ENCODE data around the gene CPA3. TPM values are rescaled to one million over a fixed set of nuclear protein-coding genes. Genes with fewer than 3 reads are reported as not detected.

CPA3 gene
- total RNA-seq, 4 donors from 2014 or later = 1.8 to 4.4 (median 2.4) TPM

- no peak overlapping the region for H3K27ac ChIP-seq
- DNase-seq (ENCODE audit: low spot score in 2 of 2) = no peak
- no peaks in the 10 kb centered on the region for H3K36me3 ChIP-seq
- no peak overlapping the region for H3K4me3 ChIP-seq
- no peaks in the 10 kb centered on the region for H3K27me3 ChIP-seq
- no peaks in the 10 kb centered on the region for H3K9me3 ChIP-seq
- 0% methylated on average over 1 of the region's 1 CpG for WGBS
- TF ChIP-seq EP300 (IDR thresholded peaks at IDR 0.05) = no peak
- no peak for TF ChIP-seq POLR2AphosphoS5 (IDR thresholded peaks at IDR 0.05)
- no peak for TF ChIP-seq POLR2A (IDR thresholded peaks at IDR 0.05)
- TF ChIP-seq, protein P1, sequence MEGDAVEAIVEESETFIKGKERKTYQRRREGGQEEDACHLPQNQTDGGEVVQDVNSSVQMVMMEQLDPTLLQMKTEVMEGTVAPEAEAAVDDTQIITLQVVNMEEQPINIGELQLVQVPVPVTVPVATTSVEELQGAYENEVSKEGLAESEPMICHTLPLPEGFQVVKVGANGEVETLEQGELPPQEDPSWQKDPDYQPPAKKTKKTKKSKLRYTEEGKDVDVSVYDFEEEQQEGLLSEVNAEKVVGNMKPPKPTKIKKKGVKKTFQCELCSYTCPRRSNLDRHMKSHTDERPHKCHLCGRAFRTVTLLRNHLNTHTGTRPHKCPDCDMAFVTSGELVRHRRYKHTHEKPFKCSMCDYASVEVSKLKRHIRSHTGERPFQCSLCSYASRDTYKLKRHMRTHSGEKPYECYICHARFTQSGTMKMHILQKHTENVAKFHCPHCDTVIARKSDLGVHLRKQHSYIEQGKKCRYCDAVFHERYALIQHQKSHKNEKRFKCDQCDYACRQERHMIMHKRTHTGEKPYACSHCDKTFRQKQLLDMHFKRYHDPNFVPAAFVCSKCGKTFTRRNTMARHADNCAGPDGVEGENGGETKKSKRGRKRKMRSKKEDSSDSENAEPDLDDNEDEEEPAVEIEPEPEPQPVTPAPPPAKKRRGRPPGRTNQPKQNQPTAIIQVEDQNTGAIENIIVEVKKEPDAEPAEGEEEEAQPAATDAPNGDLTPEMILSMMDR (IDR thresholded peaks at IDR 0.05) = peak; percentile 70 to 75
- H3K4me1 ChIP-seq = no peaks in the 10 kb centered on the region
Measured at GRCh38 chr3:148861277-148861869, 3.7 kb upstream of the CPA3 start.

- Histone ChIP-seq H3K36me3 (no peaks in the 10 kb centered on the region), H3K9me3 (no peaks in the 10 kb centered on the region), H3K27ac (no peak overlapping the region), H3K4me1 (no peaks in the 10 kb centered on the region), H3K27me3 (no peaks in the 10 kb centered on the region), H3K4me3 (no peak overlapping the region)
- WGBS = 63% methylated on average over 4 of the region's 4 CpGs
- no peak for DNase-seq (ENCODE audit: low spot score in 2 of 2)
- TF ChIP-seq POLR2AphosphoS5 (IDR thresholded peaks at IDR 0.05) (no peak), EP300 (IDR thresholded peaks at IDR 0.05) (no peak), POLR2A (IDR thresholded peaks at IDR 0.05) (no peak)
- TF ChIP-seq, protein P1 (IDR thresholded peaks at IDR 0.05) = no peak
Measured at GRCh38 chr3:148863297-148863696, 1.8 kb upstream of the CPA3 start.

DNA sequence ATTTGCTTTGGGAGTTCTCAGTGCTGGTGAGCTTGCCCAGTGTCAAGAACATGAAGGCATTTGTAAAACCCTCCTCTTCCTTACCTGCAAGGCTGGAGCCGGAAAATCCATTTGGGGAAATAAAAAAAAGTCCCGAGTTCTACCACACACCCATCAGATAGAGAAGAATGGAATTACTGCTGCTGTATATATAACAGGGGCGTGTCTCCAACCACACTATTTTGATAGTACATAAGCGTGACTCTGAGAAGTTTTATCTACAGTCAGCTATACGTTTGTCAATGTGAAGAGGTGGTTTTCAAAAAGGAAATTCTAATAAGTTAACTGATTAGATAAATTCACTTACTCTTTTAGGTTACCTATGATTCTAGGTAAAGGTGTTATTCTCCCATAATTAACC, 1.3 kb upstream of the CPA3 start:
- no peak for DNase-seq (ENCODE audit: low spot score in 2 of 2)
- Histone ChIP-seq H3K4me3 (no peak overlapping the region), H3K27ac (no peak overlapping the region), H3K27me3 (no peaks in the 10 kb centered on the region), H3K4me1 (no peaks in the 10 kb centered on the region), H3K36me3 (no peaks in the 10 kb centered on the region), H3K9me3 (no peaks in the 10 kb centered on the region)
- WGBS = 71% methylated on average over 5 of the region's 5 CpGs
- TF ChIP-seq POLR2AphosphoS5 (IDR thresholded peaks at IDR 0.05) (no peak), EP300 (IDR thresholded peaks at IDR 0.05) (no peak), POLR2A (IDR thresholded peaks at IDR 0.05) (no peak)
- TF ChIP-seq, protein P1 (IDR thresholded peaks at IDR 0.05) = no peak

DNA sequence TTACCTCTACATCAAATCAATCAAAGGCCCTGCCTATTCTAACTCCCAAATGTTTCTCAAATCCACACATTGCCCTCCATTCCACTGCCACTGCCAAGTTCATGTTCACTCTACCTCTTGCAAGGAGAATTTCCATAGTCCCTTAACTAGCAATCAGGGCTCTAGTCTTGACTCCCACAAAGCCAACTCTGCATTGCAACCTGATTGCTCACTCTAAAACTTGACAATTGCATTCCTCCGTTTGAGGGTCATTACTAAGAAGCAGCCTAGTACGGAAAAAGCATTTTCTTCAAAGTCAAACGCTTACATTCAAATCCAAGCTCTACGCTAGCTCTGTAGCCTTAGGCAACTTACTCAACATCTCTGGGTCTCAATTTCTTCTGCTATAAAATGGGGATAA, 1.2 kb downstream of the CPA3 start:
- no peak overlapping the region for H3K27ac ChIP-seq
- 92% methylated on average over 4 of the region's 4 CpGs for WGBS
- no peaks in the 10 kb centered on the region for H3K4me1 ChIP-seq
- H3K36me3 ChIP-seq = no peaks in the 10 kb centered on the region
- no peaks in the 10 kb centered on the region for H3K9me3 ChIP-seq
- TF ChIP-seq POLR2AphosphoS5 (IDR thresholded peaks at IDR 0.05) (no peak), EP300 (IDR thresholded peaks at IDR 0.05) (no peak), POLR2A (IDR thresholded peaks at IDR 0.05) (no peak)
- TF ChIP-seq, protein P1 (IDR thresholded peaks at IDR 0.05) = no peak
- H3K27me3 ChIP-seq = no peaks in the 10 kb centered on the region
- no peak overlapping the region for H3K4me3 ChIP-seq
- no peak for DNase-seq (ENCODE audit: low spot score in 2 of 2)

DNA sequence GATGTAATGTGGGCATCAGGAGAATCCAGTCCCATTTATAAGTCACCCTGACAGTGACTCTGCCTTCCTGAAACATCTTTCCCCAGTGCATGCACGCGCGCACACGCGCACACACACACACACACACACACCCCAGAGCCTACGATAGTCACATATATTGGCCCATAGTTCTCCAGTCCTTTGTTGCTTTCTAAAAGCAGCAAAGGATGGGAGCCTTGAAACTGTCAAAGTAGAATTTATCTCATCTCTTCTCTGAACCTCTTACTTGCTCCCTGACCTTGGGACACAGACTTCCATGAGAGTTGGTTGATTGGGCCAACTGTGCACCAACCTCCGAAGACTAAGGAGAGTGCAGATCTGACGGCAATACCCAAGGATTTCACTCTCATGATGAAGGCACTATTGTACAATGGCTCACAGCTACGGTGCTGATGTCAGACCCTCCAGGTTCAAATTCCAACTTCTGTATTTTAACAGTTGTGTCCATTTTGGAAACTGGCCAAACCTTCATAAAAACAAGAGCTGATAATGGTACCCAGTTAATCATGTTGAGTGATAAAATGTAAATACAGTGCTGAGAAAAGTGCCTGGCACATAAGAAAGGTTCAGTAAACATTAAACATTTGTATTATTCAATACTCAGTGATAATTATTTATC, 8.3 kb downstream of the CPA3 start:
- no peaks in the 10 kb centered on the region for H3K27me3 ChIP-seq
- no peaks in the 10 kb centered on the region for H3K9me3 ChIP-seq
- 81% methylated on average over 9 of the region's 9 CpGs for WGBS
- H3K4me3 ChIP-seq = no peak overlapping the region
- no peaks in the 10 kb centered on the region for H3K4me1 ChIP-seq
- no peaks in the 10 kb centered on the region for H3K36me3 ChIP-seq
- no peak overlapping the region for H3K27ac ChIP-seq
- DNase-seq (ENCODE audit: low spot score in 2 of 2) = no peak
- TF ChIP-seq, protein P1 (IDR thresholded peaks at IDR 0.05) = no peak
- TF ChIP-seq POLR2AphosphoS5 (IDR thresholded peaks at IDR 0.05) (no peak), EP300 (IDR thresholded peaks at IDR 0.05) (no peak), POLR2A (IDR thresholded peaks at IDR 0.05) (no peak)
